ENCODE measurements around the gene POMGNT1. TPM values are rescaled to one million over a fixed set of nuclear protein-coding genes. Genes with fewer than 3 reads are reported as not detected.
A peak's percentile ranks its signal among the peaks of the same experiment; 100 is the strongest.
"Not testable (repeated sequence)": the region's sequence is repeated elsewhere in the genome, so short reads cannot be mapped to it uniquely, and the experiment has no call there.

The POMGNT1 gene
- total RNA-seq: 10 to 100 TPM; 37.8 to 49.7 TPM
- long read RNA-seq, donor 1, transcript POMGNT1-201 (22 exons, 2,728 nt): major isoform, 6 of 11 reads
- long read RNA-seq, donor 1, partial matches to known transcripts: 1 of 11 reads
- long read RNA-seq, donor 1, other reads (novel, unspliced or antisense): 4 of 11 reads
- long read RNA-seq, donor 2, transcript POMGNT1-201 (22 exons, 2,728 nt): major isoform, 8 of 20 reads
- long read RNA-seq, donor 2, partial matches to known transcripts: 5 of 20 reads
- long read RNA-seq, donor 2, other reads (novel, unspliced or antisense): 7 of 20 reads

GRCh38 chr1:46197964-46198811 lies at the start of gene POMGNT1:
POMGNT1 (minus strand) TSS chr1:46198434; CDS start chr1:46197821, 613 bp downstream.
- intact Hi-C loops (cut with DNase I): no loop called here
- peak; percentile 87 for DNase-seq (ENCODE audit: low spot score)

DNA sequence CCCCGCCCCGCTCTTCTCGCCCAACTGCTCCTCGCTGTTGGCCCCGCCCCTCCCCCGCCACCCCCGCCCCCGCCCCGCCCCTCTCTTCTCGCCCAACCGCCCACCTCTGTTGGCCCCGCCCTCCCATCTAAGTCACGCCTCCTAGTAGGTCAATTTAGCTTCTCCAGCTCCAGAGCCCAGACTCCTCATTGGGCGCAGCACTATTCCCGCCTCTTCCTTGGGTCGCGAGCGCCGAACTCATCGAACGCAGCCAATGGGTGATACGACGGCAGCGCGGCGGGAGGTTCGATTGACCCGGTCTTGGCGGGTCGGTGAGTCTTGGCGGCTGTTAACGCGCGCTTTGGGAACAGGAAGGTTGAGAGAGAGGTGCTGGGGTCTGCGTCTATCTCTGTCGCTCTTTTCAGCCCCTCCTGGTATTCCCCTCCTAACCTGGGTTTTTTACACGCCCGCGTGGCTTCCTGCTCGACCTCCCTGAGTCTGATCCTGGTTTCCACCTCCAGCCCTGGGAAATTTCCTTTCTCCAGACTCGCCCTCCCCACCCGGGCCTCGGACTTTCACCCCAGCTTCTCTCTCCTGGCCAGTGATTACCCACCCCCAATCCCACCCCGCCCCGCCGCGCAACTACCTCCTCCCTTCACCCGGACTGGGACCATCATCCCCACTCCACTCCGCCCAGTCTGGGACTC lies 49.3 kb upstream of the POMGNT1 start, which contains the start of gene RAD54L:
Gene RAD54L (plus strand): TSS at position 328 of the 686 bp plus-strand sequence. CDS start 643 bp downstream, outside the sequence.
- intact Hi-C loops (cut with DNase I): no loop called here
- peak; percentile 99 for DNase-seq (ENCODE audit: low spot score)

GRCh38 chr1:46246548-46247435 lies 48.6 kb upstream of the POMGNT1 start:
- intact Hi-C loops (cut with DNase I): no loop called here
- peak; percentile 87 for DNase-seq (ENCODE audit: low spot score)

- DNase-seq (ENCODE audit: low spot score); intact Hi-C loops (cut with DNase I): not testable (repeated sequence)
These were observed 47.9 kb upstream of the POMGNT1 start for GRCh38 chr1:46246136-46246535.

- no peak for DNase-seq (ENCODE audit: low spot score)
- intact Hi-C loops (cut with DNase I): no loop called here
These were observed 46.6 kb upstream of the POMGNT1 start for GRCh38 chr1:46244656-46245371.

DNA sequence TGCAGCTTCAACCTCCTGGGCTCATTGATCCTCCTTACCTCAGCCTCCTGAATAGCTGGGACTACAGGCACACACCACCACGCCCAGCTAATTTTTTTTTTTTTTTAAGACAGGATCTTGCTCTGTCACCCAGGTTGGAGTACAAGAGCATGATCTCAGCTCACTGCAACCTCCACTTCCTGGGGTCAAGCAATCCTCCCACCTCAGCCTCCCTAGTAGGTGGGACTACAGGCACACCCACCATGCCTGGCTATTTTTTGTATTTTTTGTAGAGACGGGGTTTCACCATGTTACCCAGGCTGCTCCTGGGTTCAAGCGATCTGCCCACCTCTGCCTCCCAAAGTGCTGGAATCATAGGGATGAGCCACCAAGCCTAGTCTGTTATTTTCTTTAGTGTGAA lies 45.6 kb upstream of the POMGNT1 start:
- intact Hi-C loops (cut with DNase I): not testable (repeated sequence)

GRCh38 chr1:46242918-46243317 lies 44.7 kb upstream of the POMGNT1 start:
- intact Hi-C loops (cut with DNase I): no loop called here
- no peak for DNase-seq (ENCODE audit: low spot score)

More for the DNA sequence above, 45.6 kb upstream of the POMGNT1 start:
- not testable (repeated sequence) for DNase-seq (ENCODE audit: low spot score)

DNA sequence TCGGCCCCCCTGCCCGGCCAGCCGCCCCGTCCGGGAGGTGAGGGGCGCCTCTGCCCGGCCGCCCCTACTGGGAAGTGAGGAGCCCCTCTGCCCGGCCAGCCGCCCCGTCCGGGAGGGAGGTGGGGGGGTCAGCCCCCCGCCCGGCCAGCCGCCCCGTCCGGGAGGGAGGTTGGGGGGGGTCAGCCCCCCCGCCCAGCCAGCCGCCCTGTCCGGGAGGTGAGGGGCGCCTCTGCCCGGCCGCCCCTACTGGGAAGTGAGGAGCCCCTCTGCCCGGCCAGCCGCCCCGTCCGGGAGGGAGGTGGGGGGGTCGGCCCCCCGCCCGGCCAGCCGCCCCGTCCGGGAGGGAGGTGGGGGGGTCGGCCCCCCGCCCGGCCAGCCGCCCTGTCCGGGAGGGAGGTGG lies 43.5 kb upstream of the POMGNT1 start:
- DNase-seq (ENCODE audit: low spot score); intact Hi-C loops (cut with DNase I): not testable (repeated sequence)

DNA sequence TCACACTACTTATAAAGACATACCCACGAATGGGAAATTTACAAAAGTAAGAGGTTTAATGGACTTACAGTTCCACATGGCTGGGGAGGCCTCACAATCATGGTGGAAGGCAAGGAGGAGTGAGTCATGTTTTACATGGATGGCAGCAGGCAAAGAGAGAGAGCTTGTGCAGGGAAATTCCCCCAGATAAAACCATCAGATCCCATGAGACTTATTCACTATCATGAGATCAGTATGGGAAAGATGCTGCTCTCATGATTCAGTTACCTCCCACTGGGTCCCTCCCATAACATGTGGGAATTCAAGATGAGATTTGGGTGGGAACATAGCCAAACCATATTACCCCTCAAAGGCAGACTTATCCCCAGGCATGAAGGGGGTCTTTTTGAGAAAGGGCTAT lies 40.6 kb upstream of the POMGNT1 start:
- DNase-seq (ENCODE audit: low spot score); intact Hi-C loops (cut with DNase I): not testable (repeated sequence)

DNA sequence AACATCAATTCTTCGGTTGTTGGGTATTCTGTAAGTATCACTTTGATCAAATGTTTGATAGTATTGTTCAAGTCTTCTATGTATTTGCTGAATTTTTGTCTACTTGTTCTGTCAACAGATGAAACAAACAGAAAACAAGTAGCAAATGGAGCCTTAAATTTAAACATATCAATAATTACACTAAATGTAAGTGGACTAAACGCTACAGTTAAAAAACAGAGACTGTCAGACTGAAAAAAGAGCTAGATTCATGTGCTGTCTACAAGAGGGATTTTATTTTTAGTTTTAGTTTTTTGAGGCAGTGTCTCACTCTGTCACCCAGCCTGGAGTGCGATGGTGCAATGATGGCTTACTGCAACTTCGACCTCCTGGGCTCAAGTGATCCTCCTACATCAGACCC lies 38.6 kb upstream of the POMGNT1 start:
- intact Hi-C loops (cut with DNase I): no loop called here
- no peak for DNase-seq (ENCODE audit: low spot score)

GRCh38 chr1:46231231-46231630 lies 33.0 kb upstream of the POMGNT1 start:
- DNase-seq (ENCODE audit: low spot score); intact Hi-C loops (cut with DNase I): not testable (repeated sequence)

- intact Hi-C loops (cut with DNase I): no loop called here
These were observed 26.7 kb upstream of the POMGNT1 start for GRCh38 chr1:46224966-46225365.

GRCh38 chr1:46223472-46223943 lies 25.3 kb upstream of the POMGNT1 start:
- DNase-seq (ENCODE audit: low spot score): peak; percentile 87
- intact Hi-C loops (cut with DNase I): no loop called here

More at GRCh38 chr1:46224966-46225365, 26.7 kb upstream of the POMGNT1 start:
- DNase-seq (ENCODE audit: low spot score): peak; percentile 22

GRCh38 chr1:46223055-46223454 lies 24.8 kb upstream of the POMGNT1 start:
- intact Hi-C loops (cut with DNase I): not testable (repeated sequence)
- peak; percentile 38 for DNase-seq (ENCODE audit: low spot score)

GRCh38 chr1:46221749-46222148 lies 23.5 kb upstream of the POMGNT1 start:
- intact Hi-C loops (cut with DNase I): no loop called here
- DNase-seq (ENCODE audit: low spot score): peak; percentile 59

DNA sequence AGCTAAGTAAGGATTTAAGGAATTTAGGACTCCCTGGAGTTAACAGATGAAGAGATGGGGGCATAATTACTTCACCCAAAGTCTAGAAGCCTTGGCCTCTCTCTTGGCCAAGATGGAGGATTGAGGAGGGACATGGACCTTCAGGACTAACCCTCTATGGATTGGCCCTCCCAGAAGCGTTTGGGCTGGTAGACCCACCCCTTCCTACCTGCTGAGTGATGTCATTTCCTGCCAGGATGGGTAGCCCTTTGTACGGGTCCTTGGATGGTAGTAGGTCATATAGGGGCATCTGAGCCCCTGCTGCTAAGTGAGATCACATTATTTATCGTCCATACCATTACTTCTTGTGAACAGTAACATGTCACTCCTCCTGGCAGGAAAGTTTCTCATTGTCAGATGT lies 22.6 kb upstream of the POMGNT1 start:
- intact Hi-C loops (cut with DNase I): no loop called here
- peak; percentile 3 for DNase-seq (ENCODE audit: low spot score)

- DNase-seq (ENCODE audit: low spot score): peak; percentile 9
- intact Hi-C loops (cut with DNase I): no loop called here
These were observed 21.6 kb upstream of the POMGNT1 start for GRCh38 chr1:46219551-46220520.

All from posterior vena cava (tissue), 2 donors.